HG03460 (cell line): ENCODE measurements around the gene PIH1D1.
"Not testable (repeated sequence)": the region's sequence is repeated elsewhere in the genome, so short reads cannot be mapped to it uniquely, and the experiment has no call there.

Experiments used
- ATAC-seq: cut with Tn5 transposase; IDR thresholded peaks from one replicate; pipeline ENCODE4 v1.9.1; 2021; ENCODE audit not compliant: unreplicated experiment

The PIH1D1 gene

DNA sequence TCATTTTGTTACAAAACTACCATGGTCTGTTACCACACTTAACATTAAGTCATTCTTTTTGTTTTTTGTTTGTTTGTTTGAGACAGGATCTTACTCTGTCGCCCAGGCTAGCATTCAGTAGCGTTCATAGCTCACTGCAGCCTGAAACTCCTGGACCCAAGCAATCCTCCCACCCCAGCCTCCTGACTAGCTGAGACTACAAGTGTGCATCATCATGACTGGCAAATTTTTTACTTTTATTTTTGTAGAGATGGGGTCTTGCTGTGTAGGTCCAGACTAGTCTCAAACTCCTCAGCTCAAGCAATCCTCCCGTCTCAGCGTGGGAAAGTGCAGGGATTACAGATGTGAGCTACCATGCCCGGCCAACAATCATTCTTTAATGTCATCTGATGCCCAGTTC is 4.7 kb upstream of the PIH1D1 start:
- ATAC-seq: no peak

DNA sequence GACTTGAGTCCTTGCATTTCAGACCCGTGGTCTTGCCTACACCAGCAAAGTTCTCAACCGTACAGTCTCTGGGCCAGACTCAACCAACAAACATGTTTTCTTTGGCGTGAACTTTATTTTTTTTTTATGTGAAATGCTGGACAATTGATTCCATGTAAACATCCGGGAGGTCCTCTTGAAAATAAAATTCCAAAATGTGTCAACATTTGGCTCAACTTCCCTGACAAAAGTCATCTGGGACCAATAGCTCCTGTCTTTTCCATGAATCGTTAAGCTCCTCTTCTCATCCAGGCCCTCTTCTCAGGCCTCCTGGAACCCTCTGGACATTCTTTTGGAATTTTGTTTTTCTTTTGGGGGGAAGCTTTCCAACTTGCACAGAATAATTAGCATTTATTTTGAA is 4.2 kb upstream of the PIH1D1 start:
- ATAC-seq: no peak

- ATAC-seq: no peak
These were observed 2.2 kb upstream of the PIH1D1 start for GRCh38 chr19:49453757-49454240.

GRCh38 chr19:49453013-49453756 is 1.6 kb upstream of the PIH1D1 start, which contains the start of gene ALDH16A1:
Gene ALDH16A1, plus strand, starts transcription at chr19:49453225. Its CDS starts 107 bp downstream, at chr19:49453332.
- ATAC-seq: peak; percentile 79

GRCh38 chr19:49450405-49450804 is 1.2 kb downstream of the PIH1D1 start:
- no peak for ATAC-seq

DNA sequence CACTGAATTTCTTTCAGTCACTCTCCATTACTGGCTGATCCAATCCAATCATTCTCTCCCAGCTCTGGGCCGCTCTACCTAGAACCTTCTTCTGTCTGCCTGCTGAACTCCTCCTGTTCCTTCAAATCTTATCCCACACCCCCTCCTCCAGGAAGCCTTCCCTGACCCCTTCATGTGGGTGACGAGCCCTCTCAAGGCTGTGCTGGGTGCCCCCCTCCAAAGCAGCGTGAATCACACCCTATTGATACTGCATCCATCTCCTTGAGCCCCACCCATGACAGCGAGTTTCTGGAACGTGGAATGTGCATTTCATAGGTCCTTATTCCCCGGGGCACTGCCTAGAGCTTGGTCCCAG is 3.2 kb downstream of the PIH1D1 start:
- ATAC-seq: no peak

GRCh38 chr19:49447485-49448431 is 3.9 kb downstream of the PIH1D1 start:
- ATAC-seq: no peak

- no peak for ATAC-seq
These were observed 5.6 kb downstream of the PIH1D1 start for GRCh38 chr19:49445997-49446396.

DNA sequence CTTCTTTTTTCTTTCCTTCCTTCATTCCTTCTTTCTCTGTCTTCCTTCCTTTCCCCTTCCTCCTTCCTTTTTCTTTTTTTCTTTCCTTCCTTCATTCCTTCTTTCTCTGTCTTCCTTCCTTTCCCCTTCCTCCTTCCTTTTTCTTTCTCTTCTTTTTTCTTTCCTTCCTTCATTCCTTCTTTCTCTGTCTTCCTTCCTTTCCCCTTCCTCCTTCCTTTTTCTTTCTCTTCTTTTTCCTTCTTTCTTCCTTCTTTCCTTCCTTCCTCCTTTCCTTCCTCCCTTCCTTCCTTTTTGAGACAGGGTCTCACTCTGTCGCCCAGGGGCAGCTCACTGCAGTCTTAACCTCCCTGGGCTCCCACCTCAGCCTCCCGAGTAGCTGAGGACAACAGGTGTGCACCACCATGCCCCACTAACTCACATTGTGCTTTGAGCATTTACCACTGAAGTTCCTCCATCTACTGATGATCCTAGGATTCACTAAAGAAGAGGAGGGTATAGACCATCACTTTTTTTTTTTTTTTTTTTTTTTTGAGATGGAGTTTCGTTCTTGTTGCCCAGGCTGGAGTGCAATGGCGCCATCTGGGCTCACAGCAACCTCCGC is 7.4 kb downstream of the PIH1D1 start:
- ATAC-seq: not testable (repeated sequence)

DNA sequence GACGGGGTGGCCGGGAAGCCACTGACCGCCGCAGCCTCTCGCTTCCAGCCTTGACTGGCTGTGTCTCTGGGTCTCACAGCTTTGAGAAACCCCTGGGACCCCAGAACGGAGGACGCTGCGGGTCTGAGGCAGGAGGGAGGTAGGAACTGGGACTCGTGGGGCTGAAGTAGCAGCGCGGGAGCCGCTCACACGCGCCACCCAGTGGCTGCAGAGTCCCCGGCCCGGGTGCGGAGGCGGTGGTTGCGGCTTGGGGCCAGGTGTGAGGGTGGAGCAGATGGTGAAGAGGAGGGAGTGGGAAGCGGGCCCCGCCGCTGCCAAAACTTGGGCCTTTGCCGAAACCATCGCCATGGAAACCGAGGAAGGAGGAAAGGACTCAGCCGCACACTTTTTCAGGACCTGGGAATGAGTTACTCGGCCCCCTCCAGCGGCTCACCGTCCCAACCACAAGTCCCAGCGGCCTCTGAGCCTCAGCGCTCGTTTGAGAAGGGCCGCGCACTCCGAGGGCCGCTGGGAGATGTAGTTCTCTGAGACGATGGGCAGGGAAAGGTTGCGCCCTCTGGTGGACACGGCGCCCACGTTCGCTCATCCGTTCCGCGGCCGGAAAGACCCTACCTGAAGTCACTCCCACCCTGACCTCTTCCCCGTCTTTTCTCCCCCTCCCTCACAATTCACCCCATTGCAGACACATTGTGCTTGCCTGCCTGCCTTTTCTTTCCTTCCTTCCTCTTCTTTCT is 8.1 kb downstream of the PIH1D1 start:
- ATAC-seq: peak; percentile 82

DNA sequence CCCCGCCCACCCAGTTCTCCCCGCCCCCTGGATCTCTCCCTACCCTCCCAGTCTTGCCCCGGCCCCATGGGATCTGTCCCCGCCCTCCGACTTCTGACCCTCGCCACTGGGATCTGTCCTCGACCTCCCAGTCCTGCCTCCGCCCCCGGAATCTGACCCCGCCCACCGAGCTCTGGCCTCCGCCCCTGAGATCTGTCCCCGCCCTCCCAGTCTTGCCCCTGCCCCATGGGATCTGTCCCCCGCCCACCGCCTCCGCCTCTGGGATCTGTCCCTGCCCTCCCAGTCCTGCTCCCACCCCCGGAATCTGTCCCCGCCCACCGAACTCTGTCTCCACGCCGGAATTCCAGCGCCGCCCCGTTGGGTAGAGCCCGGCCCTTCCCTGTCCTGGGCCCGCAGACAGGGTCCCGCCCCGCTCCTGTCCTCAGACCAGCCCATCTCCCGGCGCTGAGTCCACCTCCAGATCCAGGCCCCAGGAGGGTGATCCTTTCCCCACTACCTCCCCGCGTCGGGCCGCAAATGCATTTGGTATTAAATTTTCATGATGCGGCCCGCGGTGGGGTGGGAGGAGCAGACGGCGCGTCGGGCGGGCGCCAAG is 8.7 kb downstream of the PIH1D1 start:
- ATAC-seq: peak; percentile 12

DNA sequence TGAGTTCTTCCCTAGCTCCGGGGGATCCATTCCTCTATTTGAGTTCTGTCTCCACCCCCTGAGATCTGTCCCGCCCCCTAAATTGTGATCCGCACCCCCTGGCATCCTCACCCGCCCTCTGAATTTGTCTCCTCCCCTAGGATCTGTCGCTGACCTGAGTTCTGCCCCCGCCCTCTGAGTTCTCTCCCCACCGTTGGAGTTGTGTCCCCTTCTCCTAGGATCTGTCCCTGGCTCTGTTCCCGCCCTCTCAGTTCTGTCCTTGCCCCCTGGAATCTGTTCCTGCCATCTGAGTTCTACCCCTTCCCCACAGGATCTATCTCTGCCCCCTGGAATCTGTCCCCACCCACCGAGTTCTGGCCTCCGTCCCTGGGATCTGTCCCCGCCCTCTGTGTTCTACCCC is 9.3 kb downstream of the PIH1D1 start:
- no peak for ATAC-seq

GRCh38 chr19:49441960-49442350 is 9.7 kb downstream of the PIH1D1 start:
- no peak for ATAC-seq

- ATAC-seq: no peak
These were observed 10.2 kb downstream of the PIH1D1 start, which contains the start of gene SLC17A7 for GRCh38 chr19:49441210-49441959. Gene SLC17A7, minus strand, starts transcription at chr19:49441527. Its CDS starts 148 bp downstream, at chr19:49441379.

- no peak for ATAC-seq
These were observed 11.0 kb downstream of the PIH1D1 start for GRCh38 chr19:49440439-49441209.

DNA sequence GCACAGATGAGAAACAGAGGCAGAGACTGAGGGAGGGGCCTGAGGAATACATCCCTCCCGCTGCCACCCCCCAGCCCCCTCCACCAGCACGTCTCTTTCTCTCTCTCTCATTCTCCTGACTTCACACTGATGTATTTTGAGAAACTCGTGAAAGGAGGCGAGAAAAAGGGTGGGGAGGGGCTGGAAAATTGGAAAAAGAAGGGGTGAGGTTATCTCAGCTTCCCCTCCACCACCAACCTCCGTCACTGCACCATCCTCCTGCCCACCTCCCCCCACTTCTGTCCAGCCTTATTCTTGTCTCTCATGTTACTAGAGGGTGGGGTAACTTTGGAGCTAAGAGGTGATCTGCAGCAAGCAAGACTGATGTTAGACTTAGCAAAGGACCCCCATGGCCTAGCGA is 11.8 kb downstream of the PIH1D1 start:
- no peak for ATAC-seq

- no peak for ATAC-seq
These were observed 13.4 kb downstream of the PIH1D1 start for GRCh38 chr19:49438261-49438660.

- no peak for ATAC-seq
These were observed 14.4 kb downstream of the PIH1D1 start for GRCh38 chr19:49437231-49437630.
